NCI-H2029 treated with DMSO at 0.1 percent for 48 hours (cell line): ENCODE data around the gene SNAI3.

Experiments used
- DNase-seq: peaks from one replicate; lab custom pipeline; 2025; lab: John Stamatoyannopoulos, UW

Gene SNAI3

DNA sequence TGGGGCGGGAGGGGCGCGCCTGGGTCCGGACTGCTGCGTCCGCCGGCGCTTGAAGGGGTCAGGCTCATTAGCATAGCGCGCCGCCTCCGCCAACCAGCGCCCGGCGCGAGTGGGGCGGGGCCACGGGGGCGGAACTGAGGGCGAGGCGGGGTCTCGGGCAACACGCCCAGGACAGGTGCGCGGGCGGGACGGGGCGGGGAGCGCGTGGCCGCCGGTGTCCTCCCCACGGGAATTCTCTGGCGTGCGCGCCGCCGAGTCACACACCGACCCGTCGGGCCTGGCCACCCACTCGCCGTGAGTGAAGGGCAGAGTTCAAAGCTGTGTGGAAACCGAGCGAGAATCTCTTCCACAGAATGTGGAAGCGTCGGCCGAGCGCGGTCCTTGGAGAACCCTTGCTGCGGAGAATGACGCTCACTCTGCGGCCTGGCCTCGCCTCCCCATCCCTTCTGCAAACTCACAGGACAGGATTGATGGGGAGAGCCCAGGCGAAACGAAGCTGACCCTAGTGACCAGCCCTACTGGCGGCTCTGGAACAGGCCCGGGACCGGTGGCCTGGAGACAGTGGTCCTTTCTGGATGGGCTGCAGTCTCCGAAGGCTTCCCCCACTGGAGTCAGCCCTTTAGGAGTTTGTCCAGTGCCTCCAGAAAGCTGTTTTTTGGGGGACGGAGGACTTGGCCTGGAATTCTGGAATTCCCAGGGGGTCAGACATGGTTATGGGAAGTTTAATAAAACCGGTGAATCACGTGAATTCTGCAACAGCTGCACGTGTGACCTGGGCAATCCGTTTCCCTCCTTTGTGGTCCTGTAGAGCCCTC is at the start of gene SNAI3:
Gene SNAI3, minus strand, starts transcription at position 69 of the 815 bp plus-strand sequence. CDS start 101 bp downstream, outside the sequence.
- DNase-seq = no peak

DNA sequence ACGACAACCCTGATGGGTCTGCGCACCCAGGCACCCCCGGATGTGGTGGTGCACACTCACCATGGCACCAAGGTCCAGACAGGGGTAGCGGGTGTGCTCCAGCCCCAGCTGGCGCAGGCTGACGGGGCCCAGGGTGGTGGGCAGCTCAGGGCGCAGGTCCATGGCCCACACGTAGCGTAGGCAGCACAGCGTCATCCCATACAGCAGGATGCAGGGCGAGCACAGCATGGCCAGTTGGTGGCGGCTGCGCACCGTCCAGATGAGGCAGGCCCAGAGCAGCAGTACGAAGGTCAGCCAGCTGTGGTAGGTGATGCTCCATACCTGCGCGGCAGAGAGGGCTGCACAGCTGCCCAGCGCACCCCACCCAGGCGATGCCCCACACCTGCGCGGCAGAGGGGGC is 49.8 kb upstream of the SNAI3 start:
- DNase-seq = no peak

DNA sequence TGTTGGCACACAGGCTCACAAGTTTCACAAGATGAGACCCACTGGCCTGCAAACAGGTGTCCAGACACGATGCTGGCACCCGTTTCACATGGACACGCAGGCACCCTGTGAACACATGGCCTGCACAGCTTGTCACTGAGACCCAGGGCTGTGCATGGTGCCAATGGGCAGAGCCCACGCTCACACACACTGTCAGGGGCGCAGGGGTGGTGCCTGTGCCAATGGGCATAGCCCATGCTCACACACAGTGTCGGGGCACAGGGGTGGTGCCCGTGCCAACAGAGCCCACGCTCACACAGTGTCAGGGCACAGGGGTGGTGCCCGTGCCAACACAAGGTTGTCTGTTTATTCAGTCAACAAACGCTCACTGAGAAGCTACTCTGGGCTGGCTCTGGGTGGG is 49.3 kb upstream of the SNAI3 start:
- DNase-seq = no peak

DNA sequence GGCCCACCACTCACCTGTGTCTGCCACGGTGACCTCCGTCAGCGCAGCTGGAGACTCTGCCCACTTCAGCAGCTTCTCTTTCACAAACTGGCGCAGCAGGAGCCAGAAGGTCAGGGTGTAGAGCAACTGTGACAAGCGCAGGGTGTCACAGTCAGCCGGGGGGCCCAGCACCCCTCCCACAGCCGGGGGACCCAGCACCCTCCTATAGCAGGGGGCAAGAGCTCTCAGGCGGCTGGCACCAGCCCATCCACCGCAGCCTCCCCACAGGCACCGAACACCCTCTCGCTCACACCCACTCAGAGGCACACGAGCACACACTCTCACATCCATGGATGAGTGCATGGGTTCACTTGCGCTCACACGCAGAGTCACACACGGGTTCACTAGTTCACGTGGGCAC is 48.8 kb upstream of the SNAI3 start:
- no peak for DNase-seq

DNA sequence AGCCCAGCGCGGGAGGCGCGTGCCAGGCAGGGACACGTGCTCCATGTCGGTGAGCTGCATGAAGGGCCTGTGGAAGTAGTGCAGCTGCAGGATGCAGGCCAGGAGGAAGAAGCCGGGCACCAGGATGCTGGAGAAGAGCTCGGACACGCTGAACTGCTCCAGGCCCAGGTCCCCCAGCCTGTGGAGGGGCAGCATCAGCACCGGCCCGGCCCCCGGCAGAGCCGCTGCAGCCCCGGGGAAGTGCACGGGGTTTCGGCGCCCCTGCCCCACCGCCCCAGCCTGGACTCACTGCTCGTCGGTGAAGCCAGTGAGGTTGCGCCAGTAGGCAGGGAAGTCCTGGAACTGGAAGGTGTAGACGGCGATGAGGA is 48.0 kb upstream of the SNAI3 start:
- DNase-seq = no peak

DNA sequence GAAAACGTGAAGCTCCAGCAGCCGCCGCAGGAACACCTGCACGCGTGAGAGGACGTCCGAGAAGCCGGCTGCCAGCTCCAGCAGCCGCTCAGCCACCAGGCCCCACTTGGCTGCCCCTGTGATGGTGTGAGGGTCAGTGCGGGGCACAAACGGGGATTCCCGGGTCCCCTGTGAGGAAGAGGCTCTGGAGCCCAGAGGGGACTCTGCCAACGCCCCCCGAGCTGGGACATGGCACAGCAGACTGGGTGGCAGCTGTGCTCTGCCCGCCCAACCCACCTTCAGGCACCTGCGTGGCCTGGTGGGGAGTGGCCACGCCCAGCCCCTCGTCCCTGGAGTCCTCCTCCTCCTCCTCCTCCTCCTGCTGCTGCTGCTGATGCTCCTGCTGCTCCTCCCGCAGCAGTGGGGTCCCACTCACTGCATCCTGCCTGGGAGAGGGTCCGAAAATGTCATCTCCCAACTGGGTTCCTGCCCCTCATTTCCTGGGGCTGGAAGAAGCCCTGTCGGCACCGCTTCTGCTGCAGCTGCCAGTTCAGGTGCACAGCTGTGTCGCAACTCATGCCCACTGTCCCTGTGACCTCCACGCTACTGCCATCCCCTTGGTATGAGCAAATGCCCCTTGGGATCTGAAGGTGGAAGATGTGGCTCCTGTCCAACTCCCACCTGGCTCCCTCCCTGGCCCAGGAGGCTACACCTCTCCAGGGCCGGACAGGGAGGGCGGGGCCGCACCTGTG is 47.5 kb upstream of the SNAI3 start:
- no peak for DNase-seq

DNA sequence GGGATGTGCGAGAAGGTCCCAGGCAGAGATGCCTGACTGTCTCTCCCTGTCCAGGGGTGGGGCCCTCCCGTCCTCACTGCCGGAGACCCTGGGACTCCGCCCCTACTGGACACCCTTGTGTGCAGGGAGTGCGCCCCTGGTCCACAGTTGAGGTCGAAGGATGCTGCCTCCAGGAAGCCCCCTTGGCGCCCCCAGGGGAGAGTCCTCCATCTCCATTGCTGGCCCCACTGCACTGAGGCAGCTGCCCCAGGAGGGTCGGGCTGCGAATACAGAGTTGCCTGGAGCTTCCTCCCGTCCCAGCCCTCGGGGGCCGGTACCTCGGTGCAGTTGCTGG is 46.6 kb upstream of the SNAI3 start:
- no peak for DNase-seq

DNA sequence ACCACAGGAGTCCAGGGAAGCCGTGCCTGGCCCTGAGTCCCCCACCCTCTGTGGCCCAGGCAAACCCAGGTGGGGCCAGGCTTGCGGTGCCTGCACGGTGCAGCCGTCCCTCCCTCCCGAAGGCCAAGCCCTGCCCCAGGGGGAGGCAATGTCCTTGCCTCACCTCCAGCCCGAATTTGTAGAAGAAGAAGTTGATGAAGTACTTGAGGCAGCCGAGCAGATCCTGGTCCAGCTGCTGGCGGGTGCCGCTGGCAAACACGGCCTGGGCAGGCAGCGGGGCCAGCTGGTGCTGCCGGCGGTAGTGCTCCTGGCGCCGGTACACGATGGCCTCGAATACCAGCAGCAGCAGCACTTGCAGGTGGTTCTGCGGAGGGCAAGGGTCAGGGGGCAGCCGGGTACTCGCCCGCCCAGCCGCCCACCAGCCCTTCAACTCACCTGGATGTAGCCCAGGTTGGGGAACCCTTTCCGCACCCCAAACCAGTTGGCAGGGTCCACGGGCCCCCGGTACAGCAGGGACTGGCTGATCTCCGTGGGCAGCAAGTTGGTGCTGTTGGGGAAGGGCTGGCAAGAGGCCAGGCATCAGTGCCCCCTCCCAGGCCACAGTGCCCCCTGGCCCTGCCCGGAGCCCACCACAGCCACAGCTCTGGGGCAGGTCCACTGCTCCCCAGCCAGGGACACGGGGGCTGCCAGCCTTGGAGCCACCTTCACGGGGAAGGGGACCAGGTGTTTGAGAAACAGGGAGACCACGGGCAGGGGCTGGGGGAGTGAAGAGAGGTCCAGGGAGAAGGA is 46.1 kb upstream of the SNAI3 start:
- DNase-seq = no peak

DNA sequence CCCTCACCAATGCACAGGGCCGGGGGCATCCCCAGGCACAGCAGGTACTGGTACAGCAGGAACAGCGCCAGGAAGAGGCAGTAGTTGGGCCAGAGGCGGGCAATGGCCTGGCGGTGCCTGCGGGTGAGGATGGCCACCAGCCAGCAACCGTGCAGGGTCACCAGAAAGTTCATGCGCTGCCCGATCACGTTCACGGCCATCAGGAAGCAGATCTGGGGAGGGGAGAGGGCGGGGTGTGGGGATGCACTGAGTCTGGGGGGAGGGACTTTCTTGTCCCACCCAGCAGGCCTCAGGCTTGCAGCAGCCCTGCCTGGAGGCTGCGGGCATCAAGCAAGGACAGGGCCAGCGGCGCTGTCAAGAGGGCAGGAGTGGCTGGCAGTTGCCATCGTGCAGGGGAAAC is 45.4 kb upstream of the SNAI3 start:
- DNase-seq = no peak

DNA sequence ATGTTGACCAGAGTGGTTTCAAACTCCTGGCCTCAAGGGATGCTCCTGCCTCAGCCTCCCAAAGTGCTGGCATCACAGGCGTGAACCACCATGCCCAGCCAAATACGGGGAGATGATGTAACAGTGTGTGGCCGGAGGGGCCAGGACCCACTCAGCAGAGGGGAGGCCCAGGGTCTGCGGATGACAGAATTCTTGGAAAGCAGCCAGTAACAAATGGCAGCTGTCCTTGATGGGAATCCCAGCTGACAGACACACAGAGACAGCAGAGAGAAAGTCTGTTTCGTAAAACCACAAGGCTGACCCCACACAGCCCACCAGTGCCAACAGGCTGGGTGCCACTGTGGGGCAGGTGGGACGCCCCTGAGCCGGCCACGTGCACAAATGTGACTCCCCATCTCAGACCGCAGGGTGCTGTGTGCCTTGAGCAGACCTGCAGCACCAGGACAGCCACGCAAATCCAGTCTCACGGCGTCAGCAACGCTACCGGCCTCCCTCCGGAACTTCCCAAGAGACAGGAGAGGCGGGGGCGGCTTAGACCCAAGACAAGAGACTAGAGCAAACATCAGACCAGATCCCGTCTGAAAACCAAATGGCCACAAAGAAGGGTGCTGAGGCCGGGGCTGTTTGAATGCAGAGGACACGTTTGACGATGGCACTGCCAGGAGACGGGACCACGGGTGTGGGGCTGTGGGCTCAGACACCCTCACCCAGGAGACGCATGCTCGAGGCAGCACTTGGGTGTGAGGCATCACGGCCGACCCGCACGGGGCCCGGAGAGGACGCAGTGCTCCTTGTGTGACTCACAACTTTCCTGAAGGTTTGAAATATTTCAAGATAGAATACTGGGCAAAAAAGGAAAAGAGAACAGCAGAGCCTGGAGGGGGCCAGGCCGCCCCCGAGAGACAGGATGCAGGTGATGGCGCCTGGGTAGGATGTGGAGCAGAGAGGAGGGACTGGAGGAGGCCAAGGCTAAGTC is 44.6 kb upstream of the SNAI3 start:
- no peak for DNase-seq

DNA sequence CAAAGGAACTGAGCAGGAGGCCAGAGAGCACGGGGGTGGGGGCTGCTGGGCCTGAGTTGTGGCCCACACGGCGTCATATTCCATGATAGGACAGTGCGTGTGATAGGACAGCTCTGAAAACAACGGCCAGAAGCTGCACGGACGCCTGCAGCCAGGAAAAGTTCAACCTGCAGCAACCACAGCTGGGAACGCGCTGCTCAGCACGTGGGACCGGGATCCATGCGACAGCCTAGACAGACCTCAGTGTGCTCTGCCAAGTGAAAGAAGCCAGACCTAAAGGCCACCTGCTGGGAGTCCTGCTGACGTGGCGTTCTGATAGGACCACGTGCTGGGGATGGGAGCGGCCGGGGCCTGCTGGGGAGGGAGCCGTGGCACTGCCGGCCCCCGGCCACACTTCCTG is 41.6 kb upstream of the SNAI3 start:
- DNase-seq = no peak

DNA sequence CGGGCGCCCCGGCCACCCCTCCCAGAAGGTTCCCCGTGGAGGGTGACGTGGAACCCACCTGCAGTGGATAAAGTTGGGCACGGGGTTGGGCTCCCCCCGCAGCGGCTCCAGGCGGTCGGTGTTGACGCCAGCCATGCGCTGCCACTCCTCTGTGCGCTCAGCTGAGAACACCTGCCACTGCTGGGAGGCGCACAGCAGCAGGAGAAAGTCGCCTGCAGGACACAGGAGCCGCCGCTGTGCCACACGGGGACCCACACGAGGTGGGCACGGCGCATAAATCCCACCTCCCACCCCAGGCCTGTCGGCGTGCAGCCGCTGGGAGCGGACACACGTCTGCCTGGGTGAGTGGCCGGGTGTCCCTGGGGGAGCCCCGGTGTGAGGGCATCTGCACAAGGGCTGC is 40.7 kb upstream of the SNAI3 start:
- no peak for DNase-seq

DNA sequence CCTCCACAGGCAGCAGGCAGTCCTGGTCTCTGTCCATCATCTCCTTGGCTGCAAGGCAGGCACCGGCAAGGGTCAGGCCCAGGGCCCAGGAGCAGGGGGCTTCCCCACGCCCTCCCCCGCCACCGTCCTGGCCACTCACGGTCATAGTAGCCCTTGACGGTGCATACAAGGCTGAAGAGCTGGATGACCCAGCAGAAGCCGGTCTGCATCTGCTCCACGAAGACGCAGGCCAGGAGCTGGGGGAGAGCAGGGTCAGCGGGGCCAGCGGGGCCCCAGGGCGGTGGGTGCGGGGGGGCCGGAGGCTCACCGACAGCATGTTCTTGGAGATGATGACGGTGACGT is 40.1 kb upstream of the SNAI3 start:
- no peak for DNase-seq

DNA sequence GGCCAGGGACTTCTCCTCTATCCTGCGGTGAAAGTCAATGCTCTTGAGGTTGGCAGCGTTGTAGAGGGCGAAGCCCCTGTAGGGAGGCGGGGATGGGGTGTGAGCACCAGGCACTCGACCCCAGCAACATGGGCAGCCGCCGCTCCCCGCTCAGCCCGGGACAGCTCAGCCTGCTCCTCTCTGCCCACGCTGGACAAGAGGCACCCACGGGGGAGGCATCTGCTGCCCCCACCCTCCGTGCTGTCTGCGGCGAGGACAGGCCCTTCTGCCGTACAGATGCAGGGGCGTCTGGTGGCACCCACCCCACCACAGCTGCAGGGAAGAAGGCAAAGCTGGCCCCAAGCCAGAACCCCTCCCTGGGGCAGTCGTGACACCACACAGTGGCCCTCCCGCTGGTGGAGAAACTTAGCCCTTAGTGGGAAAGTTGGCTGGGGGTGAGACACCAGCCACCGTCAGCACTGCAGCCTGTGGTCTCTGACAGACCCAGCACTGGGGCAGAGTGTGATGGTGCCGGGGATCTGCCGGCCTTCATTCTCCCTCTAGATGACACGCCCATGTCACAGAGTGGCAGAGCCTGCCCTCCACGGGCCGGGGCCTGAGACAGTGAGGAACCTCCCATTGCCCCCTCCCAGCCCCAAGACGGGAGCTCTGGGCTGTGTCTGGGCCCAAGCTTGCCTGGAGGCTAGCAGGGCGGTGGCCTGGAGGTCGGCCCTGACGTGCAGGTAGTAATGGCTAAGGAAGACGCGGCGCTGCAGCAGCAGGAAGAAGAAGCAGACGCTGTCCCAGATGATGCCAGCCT is 39.5 kb upstream of the SNAI3 start:
- DNase-seq = no peak

DNA sequence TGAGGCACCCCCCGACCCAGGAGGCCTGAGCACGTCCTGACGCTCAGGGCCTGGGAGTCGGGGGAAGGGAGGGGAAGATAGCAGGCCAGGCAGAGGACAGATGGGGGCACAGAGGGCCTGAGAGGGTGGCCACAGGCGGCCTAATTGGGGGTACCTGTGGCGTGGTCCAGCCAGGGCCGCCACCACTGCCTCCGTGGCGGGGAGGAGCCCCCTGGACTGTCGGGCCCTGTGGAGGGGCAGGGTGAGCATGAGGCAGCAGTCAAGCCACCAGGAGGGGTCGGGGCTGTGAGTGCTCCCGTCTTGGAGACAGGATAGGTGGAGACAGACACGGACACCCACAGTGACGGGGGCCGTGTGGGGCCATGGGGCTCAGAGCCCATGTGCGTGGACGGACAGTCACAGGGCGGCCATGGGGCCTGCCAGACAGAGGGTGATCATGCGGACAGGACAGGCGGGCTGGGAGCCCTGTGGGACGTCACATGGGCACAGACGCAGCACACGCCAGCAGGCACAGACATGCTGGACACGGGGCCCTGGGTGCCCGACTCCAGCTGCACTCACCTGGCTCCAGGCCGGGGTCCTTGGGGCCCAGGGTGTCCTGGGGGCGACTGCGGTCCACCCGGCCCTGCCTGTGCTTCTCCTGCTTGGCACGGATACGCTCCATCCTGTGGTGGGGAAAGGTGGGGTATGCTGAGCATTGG is 38.7 kb upstream of the SNAI3 start:
- no peak for DNase-seq

DNA sequence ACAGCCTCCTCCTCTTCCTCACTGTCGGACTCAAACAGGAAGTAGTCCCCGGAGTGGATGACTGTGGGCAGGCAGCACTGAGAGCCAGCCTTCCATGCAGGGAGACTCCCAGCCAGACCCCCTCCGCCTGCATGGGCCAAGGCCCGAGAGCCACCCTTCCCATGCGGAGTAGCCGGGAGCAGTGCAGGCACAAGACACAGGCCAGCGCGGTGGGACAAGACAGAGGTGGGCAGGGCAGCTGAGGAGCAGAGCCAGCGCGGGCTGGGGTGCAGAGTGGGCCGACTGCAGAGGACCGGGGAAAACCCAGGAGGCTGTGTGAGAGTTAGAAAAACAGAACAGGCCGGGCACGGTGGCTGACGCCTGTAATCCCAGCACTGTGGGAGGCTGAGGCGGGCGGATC is 37.6 kb upstream of the SNAI3 start:
- no peak for DNase-seq

DNA sequence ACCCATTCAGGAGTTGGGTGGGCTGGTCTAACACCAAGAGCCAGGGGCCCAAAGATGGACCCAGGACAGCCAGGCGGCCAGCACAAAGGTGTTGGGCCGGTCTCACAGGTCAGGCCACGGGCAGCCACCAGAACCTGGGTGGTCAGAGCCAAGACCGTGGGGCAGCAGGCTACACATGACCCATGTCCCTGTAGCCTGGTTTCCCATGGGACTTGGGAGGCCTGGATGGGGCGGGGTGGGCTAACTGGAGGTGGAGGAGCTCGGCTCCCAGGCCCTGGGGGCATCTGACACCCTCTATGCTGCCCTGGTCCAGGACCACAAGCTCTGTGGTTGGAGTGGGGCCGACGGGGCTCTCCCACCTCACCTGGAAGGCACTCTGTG is 37.2 kb upstream of the SNAI3 start:
- no peak for DNase-seq

DNA sequence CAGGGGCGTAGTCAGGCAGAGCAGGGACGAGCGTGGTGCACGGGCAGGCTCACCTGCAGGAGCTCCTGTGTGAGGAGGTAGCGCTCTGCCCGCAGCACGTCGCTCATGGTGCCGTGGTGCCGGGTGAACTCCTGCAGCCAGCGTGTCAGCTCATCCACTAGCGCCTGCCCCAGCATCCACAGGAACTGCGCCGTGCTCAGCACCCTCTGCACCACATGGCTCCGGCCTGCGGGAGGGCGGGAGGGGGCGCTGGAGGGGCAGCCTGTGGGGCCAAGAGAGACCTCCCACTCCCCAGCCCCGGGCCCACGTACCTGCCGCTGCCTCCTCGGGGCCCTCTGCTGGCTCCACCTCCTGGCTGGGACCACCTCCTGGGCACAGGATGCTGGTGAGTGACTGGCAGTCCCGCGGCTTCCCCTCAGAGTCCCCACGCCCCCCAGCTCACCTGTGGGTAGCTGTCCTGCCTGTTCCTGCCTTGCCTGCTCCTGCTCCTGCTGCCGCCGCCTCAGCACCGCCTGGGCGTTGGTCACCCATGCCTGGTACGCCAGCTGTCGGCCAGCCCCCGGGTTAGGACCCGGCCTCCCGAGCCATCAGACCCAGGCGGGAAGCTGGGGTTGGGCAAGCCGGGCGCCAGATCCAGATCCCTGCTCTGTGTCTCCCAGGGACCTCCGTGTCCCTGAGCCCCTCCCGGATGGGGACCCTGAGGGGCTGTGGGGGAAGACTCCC is 36.6 kb upstream of the SNAI3 start:
- no peak for DNase-seq

DNA sequence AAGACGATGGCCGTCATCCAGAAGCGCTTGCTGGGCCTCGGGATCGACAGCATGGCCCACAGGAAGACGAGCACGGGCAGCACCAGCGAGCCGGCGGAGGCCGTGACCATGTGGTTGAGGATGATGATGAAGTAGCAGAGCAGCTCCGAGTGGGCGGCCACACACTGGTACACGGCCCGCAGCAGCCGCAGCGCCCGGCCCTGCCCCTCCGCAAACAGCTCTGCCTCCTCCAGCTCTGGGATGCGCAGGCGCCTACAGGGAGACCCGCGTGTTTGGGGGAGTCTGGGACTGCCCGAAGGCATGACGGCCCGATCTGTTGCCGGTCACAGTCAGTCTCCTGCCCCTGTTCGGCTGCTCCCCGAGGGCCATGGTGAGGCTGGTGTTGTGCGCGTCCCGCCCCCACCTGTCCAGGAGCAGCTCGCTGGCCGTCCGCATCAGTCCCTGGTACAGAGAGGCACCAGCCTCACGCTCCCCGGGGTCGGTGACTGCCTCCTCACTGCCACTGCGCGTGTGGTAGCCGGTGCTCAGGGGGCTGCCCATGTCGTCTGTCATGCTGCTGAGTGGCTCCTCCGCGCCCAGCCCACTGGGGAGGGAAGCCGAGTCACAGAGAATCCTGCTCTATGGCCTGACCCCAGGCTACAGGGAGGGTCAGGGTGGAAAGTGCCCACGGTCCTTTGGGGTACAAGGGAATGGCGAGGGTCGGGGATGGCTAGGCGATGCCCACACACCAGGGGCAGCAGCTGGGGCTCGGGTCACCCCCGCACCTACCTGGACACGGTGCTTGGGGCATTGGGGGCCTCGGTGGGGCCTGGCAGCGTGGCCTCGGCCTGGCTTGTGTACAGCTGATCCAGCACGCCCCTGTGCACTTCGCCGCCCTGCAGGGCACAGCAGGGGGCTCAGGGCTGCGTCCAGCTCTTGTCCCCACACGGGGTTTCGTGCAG is 35.8 kb upstream of the SNAI3 start:
- no peak for DNase-seq
